CD14-positive monocyte (primary cell): ENCODE measurements around the gene SLC26A2. TPM values are rescaled to one million over a fixed set of nuclear protein-coding genes. Genes with fewer than 3 reads are reported as not detected.

Source experiments
- DNase-seq, 3 donors: peaks; one replicate each; pipeline ENCODE4 v3.0.0-alpha.2; 2011 to 2022
- H2AFZ ChIP-seq: 2 replicates; pipeline ENCODE4 v1.6.0; 2012; ENCODE audit warnings: mild to moderate bottlenecking, low read depth, low read length, inconsistent platforms; ENCODE audit not compliant: insufficient read depth, poor library complexity, severe bottlenecking
- H3K27ac ChIP-seq, 2 donors: 1 replicate in 1 of 2; 2 replicates in 1 of 2; pipeline ENCODE4 v1.5.1; 2012 to 2013; ENCODE audit warnings: low read length in 2 of 2, control low read depth in 1 of 2, inconsistent platforms in 1 of 2, low read depth in 1 of 2, mild to moderate bottlenecking in 1 of 2
- H3K27me3 ChIP-seq, 2 donors: one replicate each; pipeline versions ENCODE4 v1.6.0 to v1.6.1; 2011 to 2013; ENCODE audit warnings: low read length in 2 of 2; ENCODE audit not compliant: control insufficient read depth in 2 of 2, insufficient read depth in 2 of 2
- H3K36me3 ChIP-seq, 2 donors: replicated peaks in 1 of 2; 1 replicate in 1 of 2; 2 replicates in 1 of 2; pipeline versions ENCODE4 v1.5.1 to v1.6.1; 2012 to 2013; ENCODE audit warnings: low read length in 2 of 2, control low read depth in 1 of 2, inconsistent platforms in 1 of 2, mild to moderate bottlenecking in 1 of 2; ENCODE audit not compliant: insufficient read depth in 2 of 2, control insufficient read depth in 1 of 2
- H3K4me1 ChIP-seq, 2 donors: 1 replicate in 1 of 2; 2 replicates in 1 of 2; pipeline versions ENCODE4 v1.5.1 to v1.6.1; 2012 to 2013; ENCODE audit warnings: low read length in 2 of 2, control low read depth in 1 of 2, inconsistent platforms in 1 of 2, mild to moderate bottlenecking in 1 of 2, moderate library complexity in 1 of 2; ENCODE audit not compliant: insufficient read depth in 2 of 2, control insufficient read depth in 1 of 2
- H3K4me2 ChIP-seq: replicated peaks from 2 replicates; pipeline ENCODE3; 2012; ENCODE audit warnings: low read length, moderate library complexity, mild to moderate bottlenecking; ENCODE audit not compliant: poor library complexity, severe bottlenecking; ENCODE audit errors: extremely low read depth
- H3K4me3 ChIP-seq, 3 experiments: fragments of 200-600 bp in 1 of 3; sonication (generic) in 1 of 3; replicated peaks in 1 of 3; 1 replicate in 2 of 3; 2 replicates in 1 of 3; pipeline ENCODE4 v1.5.1; 2011 to 2013; ENCODE audit warnings: low read length in 3 of 3, mild to moderate bottlenecking in 3 of 3, control low read depth in 2 of 3, low read depth in 2 of 3, inconsistent platforms in 1 of 3, moderate library complexity in 1 of 3
- H3K79me2 ChIP-seq: 2 replicates; pipeline ENCODE4 v1.6.0; 2012; ENCODE audit warnings: mild to moderate bottlenecking, control low read depth, inconsistent platforms, low read length, moderate library complexity; ENCODE audit not compliant: insufficient read depth
- H3K9ac ChIP-seq: 2 replicates; pipeline ENCODE4 v1.6.0; 2017; ENCODE audit warnings: low read length, mild to moderate bottlenecking; ENCODE audit not compliant: insufficient read depth, poor library complexity, severe bottlenecking
- H3K9me3 ChIP-seq, 2 donors: replicated peaks in 1 of 2; 1 replicate in 1 of 2; 2 replicates in 1 of 2; pipeline versions ENCODE4 v1.5.1 to v1.6.1; 2012 to 2013; ENCODE audit warnings: low read length in 2 of 2, control low read depth in 1 of 2; ENCODE audit not compliant: control insufficient read depth in 1 of 2, insufficient read depth in 1 of 2
- H4K20me1 ChIP-seq: 2 replicates; pipeline ENCODE4 v1.6.0; 2012; ENCODE audit warnings: mild to moderate bottlenecking, low read length, control low read depth, moderate library complexity; ENCODE audit not compliant: insufficient read depth
- H3K27ac Mint-ChIP-seq, 7 donors: one replicate each; pipeline ENCODE4 v1.8.0; 2020; ENCODE audit warnings: mild to moderate bottlenecking in 7 of 7, mixed read lengths in 7 of 7, moderate library complexity in 6 of 7, inconsistent platforms in 2 of 7
- H3K27me3 Mint-ChIP-seq, 3 donors: one replicate each; pipeline ENCODE4 v1.8.0; 2021 to 2022; ENCODE audit warnings: low read depth in 3 of 3, mild to moderate bottlenecking in 3 of 3, mixed read lengths in 3 of 3, moderate library complexity in 3 of 3, inconsistent platforms in 1 of 3
- H3K36me3 Mint-ChIP-seq, 2 donors: one replicate each; pipeline ENCODE4 v1.8.0; 2020; ENCODE audit warnings: mixed read lengths in 2 of 2, inconsistent platforms in 1 of 2, mild to moderate bottlenecking in 1 of 2
- H3K4me1 Mint-ChIP-seq: one replicate; pipeline ENCODE4 v1.8.0; 2020; ENCODE audit warnings: mild to moderate bottlenecking, mixed read lengths
- H3K4me3 Mint-ChIP-seq, 2 donors: one replicate each; pipeline ENCODE4 v1.8.0; 2020; ENCODE audit warnings: mild to moderate bottlenecking in 2 of 2, mixed read lengths in 2 of 2, moderate library complexity in 1 of 2
- H3K9me3 Mint-ChIP-seq, 7 donors: one replicate each; pipeline ENCODE4 v1.8.0; 2020 to 2022; ENCODE audit warnings: mixed read lengths in 7 of 7, mild to moderate bottlenecking in 6 of 7, moderate library complexity in 6 of 7, inconsistent platforms in 2 of 7
- CTCF ChIP-seq: fragments of 200-600 bp; IDR thresholded peaks from one replicate; pipeline ENCODE4 v1.8.0; 2022; ENCODE audit warnings: antibody characterized with exemption, mild to moderate bottlenecking
- WGBS: methylation state at CpG from one replicate; pipeline ENCODE4 v1.1.5; 2013; ENCODE audit warnings: missing lambda C conversion rate; ENCODE audit not compliant: insufficient coverage; 5-methylcytosine and 5-hydroxymethylcytosine counted together
- intact Hi-C, 2 donors: fragments of 100-400 bp; cut with micrococcal nuclease; formaldehyde crosslinking; loops; one replicate each; pipeline versions ENCODE4 v1.15.0 to v1.15.1; 2023
- polyA plus RNA-seq, 3 donors: library from polyadenylated mRNA; depleted of rRNA in 1 of 3; unstranded in 2 of 3; stranded (reverse) in 1 of 3; fragments of 300-500 nt in 2 of 3; fragments of >200 nt in 1 of 3; fragmentation: Illumina TruSeq in 2 of 3; gene quantifications; 1 replicate in 2 of 3; 2 replicates in 1 of 3; pipeline ENCODE4 v1.2.3, GENCODE V29; 2012 to 2021

The SLC26A2 gene
- polyA plus RNA-seq, 3 donors: 1.9 to 3.6 (median 3.1) TPM

DNA sequence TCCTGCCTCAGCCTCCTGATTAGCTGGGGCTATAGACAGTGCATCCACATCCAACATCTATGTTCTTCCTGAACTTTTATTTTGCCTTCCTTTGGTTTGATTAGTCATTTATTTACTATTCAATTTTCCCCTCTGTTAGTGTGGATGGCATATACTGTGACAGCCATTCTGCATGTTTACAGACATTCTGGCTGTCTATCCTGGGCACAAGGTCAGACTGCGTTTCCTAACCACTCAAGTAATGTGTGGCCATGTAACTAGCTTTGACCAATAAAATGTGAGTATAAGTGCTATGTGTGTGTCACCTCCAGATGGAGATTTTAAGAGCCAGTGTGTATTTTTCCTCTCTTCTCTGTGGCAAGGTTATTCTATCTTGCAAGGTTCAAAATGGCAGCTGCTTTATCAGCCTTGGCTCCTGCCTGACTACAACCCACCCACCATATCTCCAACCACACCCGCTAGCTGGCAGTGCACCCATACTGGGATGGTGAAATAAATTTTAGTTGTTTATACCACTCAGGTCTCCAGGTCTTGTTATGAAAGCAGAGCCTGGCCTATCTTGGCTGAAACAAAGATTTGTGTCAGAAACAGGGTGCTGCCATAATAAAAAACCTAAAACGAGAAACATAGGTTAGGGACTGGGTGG lies 48.2 kb upstream of the SLC26A2 start:
- H3K27me3 Mint-ChIP-seq: peaks cover 0 to 4% (median 2%) of the 10 kb centered on the region in 3 donors
- H3K4me2 ChIP-seq: no peak overlapping the region
- H3K27me3 ChIP-seq: no peaks in the 10 kb centered on the region
- no peaks in the 10 kb centered on the region for H3K36me3 ChIP-seq
- no peaks in the 10 kb centered on the region for H3K36me3 Mint-ChIP-seq
- no peaks in the 10 kb centered on the region for H3K9me3 ChIP-seq
- DNase-seq: no peak
- no peaks in the 10 kb centered on the region for H3K9me3 Mint-ChIP-seq
- no peak overlapping the region for H3K9ac ChIP-seq
- H3K27ac ChIP-seq: no peak overlapping the region
- no peaks in the 10 kb centered on the region for H3K79me2 ChIP-seq
- H4K20me1 ChIP-seq: no peaks in the 10 kb centered on the region
- H3K4me1 Mint-ChIP-seq: peaks cover 10% of the 10 kb centered on the region
- H3K27ac Mint-ChIP-seq: no peak overlapping the region
- no peak overlapping the region for H3K4me3 ChIP-seq
- H3K4me3 Mint-ChIP-seq: no peak overlapping the region
- no peak overlapping the region for H2AFZ ChIP-seq
- intact Hi-C loops: no loop called here
- no peak for TF ChIP-seq CTCF
- WGBS: 90% methylated on average over 2 of the region's 3 CpGs
- no peaks in the 10 kb centered on the region for H3K4me1 ChIP-seq

GRCh38 chr5:149913436-149914419 lies 46.8 kb upstream of the SLC26A2 start:
- Mint-ChIP-seq H3K9me3 (no peaks in the 10 kb centered on the region), H3K27ac (peak overlapping the region in 1 of 7 donors; percentile 59), H3K36me3 (no peaks in the 10 kb centered on the region), H3K4me3 (no peak overlapping the region), H3K27me3 (peaks cover 0 to 4% (median 2%) of the 10 kb centered on the region in 3 donors), H3K4me1 (peaks cover 10% of the 10 kb centered on the region)
- DNase-seq: no peak
- intact Hi-C loops: no loop called here
- Histone ChIP-seq H2AFZ (peak overlapping the region; percentile 41), H3K4me1 (no peaks in the 10 kb centered on the region), H3K36me3 (no peaks in the 10 kb centered on the region), H4K20me1 (no peaks in the 10 kb centered on the region), H3K27me3 (no peaks in the 10 kb centered on the region), H3K27ac (no peak overlapping the region), H3K4me2 (no peak overlapping the region), H3K4me3 (no peak overlapping the region), H3K9me3 (no peaks in the 10 kb centered on the region), H3K79me2 (no peaks in the 10 kb centered on the region), H3K9ac (no peak overlapping the region)
- WGBS: 100% methylated on average over 2 of the region's 7 CpGs
- no peak for TF ChIP-seq CTCF
